ENCODE measurements around the gene WFIKKN2. TPM values are rescaled to one million over a fixed set of nuclear protein-coding genes. Genes with fewer than 3 reads are reported as not detected.

Gene WFIKKN2
- polyA plus RNA-seq, 1 of the 3 experiments (the other 2 are of a cell fraction), result not detected

DNA sequence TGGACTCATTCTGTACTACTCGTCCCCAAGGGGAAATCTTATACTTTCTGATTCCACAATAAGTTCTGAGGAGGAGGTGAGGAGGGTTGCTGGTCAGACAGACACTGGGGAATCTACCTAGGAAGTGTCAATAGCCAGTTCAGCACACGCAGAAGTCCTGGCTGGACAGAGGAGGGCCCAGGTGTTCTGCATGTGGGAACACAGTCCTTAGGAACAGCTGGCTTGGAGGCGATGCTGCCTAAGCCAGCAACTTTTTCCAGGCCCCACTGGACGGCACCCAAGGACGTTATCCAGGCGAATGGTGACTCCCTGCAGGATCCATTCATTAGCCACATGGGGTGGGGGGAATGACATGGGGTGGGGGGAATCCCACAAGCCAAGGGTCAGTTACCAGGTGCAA lies 29.9 kb upstream of the WFIKKN2 start (continued):
- no peak for TF ChIP-seq EP300 (IDR thresholded peaks at IDR 0.05; ENCODE audit: borderline replicate concordance in 1 of 2, low read depth in 1 of 2, low read length in 1 of 2)

GRCh38 chr17:50806141-50806643 lies 29.2 kb upstream of the WFIKKN2 start:
- Histone ChIP-seq H3K9me3 (no peaks in the 10 kb centered on the region), H3K27me3 (ENCODE audit: insufficient read depth) (no peaks in the 10 kb centered on the region), H3K27ac (ENCODE audit: low read depth in 2 of 2, low read length in 1 of 2) (no peak overlapping the region), H3K4me1 (ENCODE audit: control insufficient read depth in 1 of 2, insufficient read depth in 2 of 2, low read depth in 1 of 2, low read length in 1 of 2) (no peaks in the 10 kb centered on the region), H3K9ac (no peak overlapping the region), H2AFZ (ENCODE audit: low read depth) (no peak overlapping the region), H3K4me3 (ENCODE audit: low read depth in 2 of 2, low read length in 1 of 2) (no peak overlapping the region), H3K9me2 (no peaks in the 10 kb centered on the region), H3F3A (replicated peaks; ENCODE audit: insufficient read depth) (no peaks in the 10 kb centered on the region), H3K36me3 (replicated peaks in 1 of 2; ENCODE audit: control insufficient read depth in 1 of 2, insufficient read depth in 2 of 2, low read length in 1 of 2) (no peaks in the 10 kb centered on the region), H3K4me2 (no peak overlapping the region), H4K20me1 (ENCODE audit: insufficient read depth) (no peaks in the 10 kb centered on the region), H3K79me2 (ENCODE audit: insufficient read depth) (no peaks in the 10 kb centered on the region)
- no peak for DNase-seq
- TF ChIP-seq CTCF (IDR thresholded peaks at IDR 0.05), result peak; percentile 48
- no peak for TF ChIP-seq TEAD4 (IDR thresholded peaks at IDR 0.05; ENCODE audit: borderline replicate concordance, insufficient read depth)
- no peak for TF ChIP-seq RFX5 (IDR thresholded peaks at IDR 0.05; ENCODE audit: low read length)
- TF ChIP-seq YY1 (IDR thresholded peaks at IDR 0.05; ENCODE audit: low read depth), result no peak
- TF ChIP-seq RAD21 (IDR thresholded peaks at IDR 0.05; ENCODE audit: low read length), result no peak
- WGBS (ENCODE audit: low lambda C conversion rate), result 86% methylated on average over 11 of the region's 11 CpGs
- ChIA-PET POLR2A (no interaction called here), CTCF (interaction anchor here (1.2 to 7.3 kb wide), 5 partner anchors 11 to 46 kb away, joined by 5 to 45 read pairs (median 18); no protein-coding TSS in a partner anchor)

DNA sequence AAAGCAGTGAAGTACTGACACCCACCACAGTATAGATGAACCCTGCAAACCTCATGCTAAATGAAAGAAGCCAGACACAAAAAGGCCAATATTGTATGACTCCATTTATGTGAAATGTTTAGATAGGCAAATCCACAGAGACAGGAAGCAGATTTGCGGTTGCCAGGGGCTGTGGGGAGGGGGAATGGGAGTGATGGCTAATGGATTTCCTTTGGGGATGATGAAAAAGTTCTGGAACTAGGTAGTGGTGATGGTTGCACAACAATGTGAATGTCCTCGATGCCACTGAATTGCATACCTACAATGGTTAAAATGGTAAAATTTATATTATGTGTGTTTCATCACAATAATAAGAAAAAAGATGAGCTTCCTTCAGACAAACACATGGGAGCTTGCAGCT lies 28.4 kb upstream of the WFIKKN2 start:
- DNase-seq, result no peak
- no peaks in the 10 kb centered on the region for H4K20me1 ChIP-seq (ENCODE audit: insufficient read depth)
- WGBS (ENCODE audit: low lambda C conversion rate), result 85% methylated on average over 2 of the region's 2 CpGs

More for the DNA sequence above, 28.4 kb upstream of the WFIKKN2 start:
- ChIA-PET POLR2A (no interaction called here), CTCF (interaction anchor here (1.1 to 7.3 kb wide), 5 partner anchors 10 to 125 kb away, joined by 3 to 45 read pairs (median 18); no protein-coding TSS in a partner anchor)
- H3K27me3 ChIP-seq (ENCODE audit: insufficient read depth), result no peaks in the 10 kb centered on the region
- no peak overlapping the region for H3K4me2 ChIP-seq
- H3K4me1 ChIP-seq (ENCODE audit: control insufficient read depth in 1 of 2, insufficient read depth in 2 of 2, low read depth in 1 of 2, low read length in 1 of 2), result no peaks in the 10 kb centered on the region
- H3F3A ChIP-seq (replicated peaks; ENCODE audit: insufficient read depth), result no peaks in the 10 kb centered on the region
- no peak overlapping the region for H3K4me3 ChIP-seq (ENCODE audit: low read depth in 2 of 2, low read length in 1 of 2)
- H2AFZ ChIP-seq (ENCODE audit: low read depth), result no peak overlapping the region
- TF ChIP-seq EP300 (IDR thresholded peaks at IDR 0.05; ENCODE audit: borderline replicate concordance in 1 of 2, low read depth in 1 of 2, low read length in 1 of 2) (no peak), GABPA (IDR thresholded peaks at IDR 0.05; ENCODE audit: low read depth) (no peak), IRF3 (IDR thresholded peaks at IDR 0.05; ENCODE audit: low read depth, low read length) (no peak), YY1 (IDR thresholded peaks at IDR 0.05; ENCODE audit: low read depth) (no peak), NFIC (IDR thresholded peaks at IDR 0.05; ENCODE audit: borderline replicate concordance) (no peak), EZH2phosphoT487 (IDR thresholded peaks at IDR 0.05; ENCODE audit: borderline replicate concordance, low read depth) (no peak), RCOR1 (IDR thresholded peaks at IDR 0.05; ENCODE audit: low read length) (no peak), USF1 (IDR thresholded peaks at IDR 0.05; ENCODE audit: borderline replicate concordance, low read depth) (no peak), GATA2 (CRISPR knock-in tag; IDR thresholded peaks at IDR 0.05) (no peak), JUND (IDR thresholded peaks at IDR 0.05) (no peak), CHD2 (IDR thresholded peaks at IDR 0.05; ENCODE audit: low read length, partially characterized antibody) (no peak), CTCF (IDR thresholded peaks at IDR 0.05) (no peak), USF2 (IDR thresholded peaks at IDR 0.05; ENCODE audit: borderline replicate concordance, low read depth, low read length) (no peak), MEF2A (IDR thresholded peaks at IDR 0.05; ENCODE audit: borderline replicate concordance, low read depth) (no peak), NRF1 (IDR thresholded peaks at IDR 0.05; ENCODE audit: low read depth, low read length) (no peak), RXRA (IDR thresholded peaks at IDR 0.05; ENCODE audit: borderline replicate concordance, low read depth) (no peak), RAD21 (IDR thresholded peaks at IDR 0.05; ENCODE audit: low read length) (no peak)
- no peak overlapping the region for H3K9ac ChIP-seq
- no peak overlapping the region for H3K27ac ChIP-seq (ENCODE audit: low read depth in 2 of 2, low read length in 1 of 2)
- no peaks in the 10 kb centered on the region for H3K9me3 ChIP-seq
- H3K79me2 ChIP-seq (ENCODE audit: insufficient read depth), result no peaks in the 10 kb centered on the region
- H3K36me3 ChIP-seq (replicated peaks in 1 of 2; ENCODE audit: control insufficient read depth in 1 of 2, insufficient read depth in 2 of 2, low read length in 1 of 2), result no peaks in the 10 kb centered on the region
- H3K9me2 ChIP-seq, result no peaks in the 10 kb centered on the region
